ENCODE data around the gene GPR75.

- no peak for TF ChIP-seq CTCF (IDR thresholded peaks at IDR 0.05)
- TF ChIP-seq ZFX (IDR thresholded peaks at IDR 0.05; ENCODE audit: borderline replicate concordance) = no peak
Observed at GRCh38 chr2:53886406-53887280, 26.9 kb upstream of the GPR75 start.
